Neural cell (in vitro differentiated cells): Measurements from ENCODE around the gene EYA4. TPM values are rescaled to one million over a fixed set of nuclear protein-coding genes. Genes with fewer than 3 reads are reported as not detected.

ENCODE experiments used
- H2AFZ ChIP-seq: fragments of 200-600, 300-800 bp; sonication (generic), shearing (Covaris generic); 2 replicates; pipeline ENCODE4 v1.6.0; 2014; ENCODE audit warnings: low read depth, mild to moderate bottlenecking, antibody characterized with exemption, low read length, moderate library complexity
- H3F3A ChIP-seq: fragments of 200-600 bp; shearing (Covaris generic); 2 replicates; pipeline ENCODE4 v1.6.1; 2016; ENCODE audit warnings: mild to moderate bottlenecking, moderate library complexity, mixed read lengths, antibody characterized with exemption, low read length; ENCODE audit not compliant: insufficient read depth, poor library complexity, severe bottlenecking
- H3K27ac ChIP-seq: fragments of 200-600, 300-800 bp; sonication (generic), shearing (Covaris generic); 2 replicates; pipeline ENCODE4 v1.5.1; 2014; ENCODE audit warnings: mild to moderate bottlenecking, low read length, moderate library complexity
- H3K27me3 ChIP-seq: fragments of 300-800, 200-600 bp; sonication (generic), shearing (Covaris generic); 2 replicates; pipeline ENCODE4 v1.6.0; 2014; ENCODE audit warnings: mild to moderate bottlenecking, low read depth, low read length, moderate library complexity; ENCODE audit not compliant: insufficient read depth
- H3K36me3 ChIP-seq: fragments of 300-800, 200-600 bp; sonication (generic), shearing (Covaris generic); 2 replicates; pipeline ENCODE4 v1.5.1; 2014; ENCODE audit warnings: mild to moderate bottlenecking, antibody characterized with exemption, low read length, moderate library complexity; ENCODE audit not compliant: insufficient read depth
- H3K4me2 ChIP-seq: fragments of 300-800, 200-600 bp; sonication (generic), shearing (Covaris generic); 2 replicates; pipeline ENCODE4 v1.6.0; 2014; ENCODE audit warnings: mild to moderate bottlenecking, low read length
- H3K4me3 ChIP-seq: fragments of 300-800, 200-600 bp; sonication (generic), shearing (Covaris generic); 2 replicates; pipeline ENCODE4 v1.5.1; 2014; ENCODE audit warnings: mild to moderate bottlenecking, low read length, moderate library complexity
- H3K79me2 ChIP-seq: fragments of 200-600 bp; shearing (Covaris generic); replicated peaks from 2 replicates; pipeline ENCODE4 v1.6.0; 2014; ENCODE audit warnings: mild to moderate bottlenecking, low read length, moderate library complexity; ENCODE audit not compliant: insufficient read depth
- H3K9ac ChIP-seq: fragments of 300-800, 200-600 bp; sonication (generic), shearing (Covaris generic); 2 replicates; pipeline ENCODE4 v1.6.1; 2016; ENCODE audit warnings: mild to moderate bottlenecking, low read length, mixed read lengths
- H3K9me2 ChIP-seq: fragments of 200-600 bp; shearing (Covaris generic); 2 replicates; pipeline ENCODE4 v1.6.1; 2016; ENCODE audit warnings: mild to moderate bottlenecking, low read length, mixed read lengths; ENCODE audit not compliant: insufficient read depth
- H3K9me3 ChIP-seq: fragments of 200-600, 300-800 bp; sonication (generic), shearing (Covaris generic); 2 replicates; pipeline ENCODE4 v1.6.1; 2016; ENCODE audit warnings: mild to moderate bottlenecking, mixed run types, low read length, moderate library complexity, mixed read lengths
- H4K20me1 ChIP-seq: fragments of 200-600 bp; shearing (Covaris generic); 2 replicates; pipeline ENCODE4 v1.6.1; 2016; ENCODE audit warnings: mild to moderate bottlenecking, mixed run types; ENCODE audit not compliant: insufficient read depth
- CTCF ChIP-seq: fragments of 450-650 bp; IDR thresholded peaks from 2 replicates; pipeline ENCODE4 v1.5.1; 2014; ENCODE audit warnings: antibody characterized with exemption, mild to moderate bottlenecking, moderate library complexity; ENCODE audit not compliant: poor library complexity, severe bottlenecking
- EP300 ChIP-seq: fragments of 450-650 bp; conservative IDR thresholded peaks from 2 replicates; pipeline ENCODE4 v1.6.1; 2014; ENCODE audit warnings: antibody characterized with exemption, mild to moderate bottlenecking, moderate library complexity; ENCODE audit not compliant: poor library complexity, severe bottlenecking
- EZH2 ChIP-seq: fragments of 200-600, 300-800 bp; shearing (Covaris generic), sonication (generic); IDR thresholded peaks from 2 replicates; pipeline ENCODE4 v1.6.1; 2014; ENCODE audit warnings: antibody characterized with exemption, low read length, borderline replicate concordance, mild to moderate bottlenecking; ENCODE audit not compliant: insufficient read depth, poor library complexity, severe bottlenecking
- MXI1 ChIP-seq: fragments of 450-650 bp; conservative IDR thresholded peaks from 2 replicates; pipeline ENCODE4 v1.6.1; 2014; ENCODE audit warnings: antibody characterized with exemption, mild to moderate bottlenecking; ENCODE audit not compliant: poor library complexity, severe bottlenecking
- POLR2AphosphoS5 ChIP-seq: IDR thresholded peaks from 2 replicates; pipeline ENCODE4 v1.6.1; 2012
- RAD21 ChIP-seq: fragments of 450-650 bp; conservative IDR thresholded peaks from 2 replicates; pipeline ENCODE4 v1.6.1; 2014; ENCODE audit warnings: antibody characterized with exemption, mild to moderate bottlenecking, moderate library complexity
- REST ChIP-seq: IDR thresholded peaks from 2 replicates; pipeline ENCODE4 v1.6.1; 2012; ENCODE audit warnings: borderline replicate concordance
- SMC3 ChIP-seq: fragments of 450-650 bp; conservative IDR thresholded peaks from 2 replicates; pipeline ENCODE4 v1.6.1; 2014; ENCODE audit warnings: antibody characterized with exemption, mild to moderate bottlenecking, moderate library complexity; ENCODE audit not compliant: poor library complexity
- TAF1 ChIP-seq: IDR thresholded peaks from 2 replicates; pipeline ENCODE4 v1.6.1; 2012; ENCODE audit warnings: low read depth
- polyA plus RNA-seq: library from polyadenylated mRNA; depleted of rRNA; stranded (reverse); fragments of >200 nt; gene quantifications from 2 replicates; pipeline ENCODE4 v1.2.3, GENCODE V29; 2014

The EYA4 gene
- polyA plus RNA-seq, 1 donor from 2014 or later: 2.6 TPM

DNA sequence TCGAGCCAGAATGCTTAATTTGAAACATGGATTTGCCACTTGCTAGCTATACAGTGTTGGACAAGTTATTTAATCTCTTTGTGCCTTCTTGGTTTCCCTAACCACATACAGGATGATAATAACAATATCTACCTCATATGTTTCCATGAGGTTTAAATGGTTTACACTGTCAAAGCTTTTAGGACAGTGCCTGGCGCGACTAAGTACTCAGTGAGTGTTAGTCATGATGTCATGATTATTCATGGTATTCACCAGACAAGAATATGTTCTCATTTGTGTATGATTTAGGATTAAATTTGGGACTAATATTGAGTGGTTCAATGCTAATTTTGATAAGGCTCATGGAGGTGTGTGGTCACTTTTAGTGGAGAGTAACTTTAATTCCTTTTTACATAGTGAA is 167.4 kb downstream of the EYA4 start:
- Histone ChIP-seq H3K4me2 (no peak overlapping the region), H3F3A (no peaks in the 10 kb centered on the region), H3K79me2 (no peaks in the 10 kb centered on the region), H3K27ac (no peak overlapping the region), H3K9ac (no peak overlapping the region), H3K9me2 (no peaks in the 10 kb centered on the region), H4K20me1 (no peaks in the 10 kb centered on the region), H3K27me3 (no peaks in the 10 kb centered on the region), H3K36me3 (no peaks in the 10 kb centered on the region), H2AFZ (no peak overlapping the region), H3K9me3 (no peaks in the 10 kb centered on the region), H3K4me3 (no peak overlapping the region)
- TF ChIP-seq SMC3 (no peak), REST (no peak), MXI1 (no peak), EP300 (no peak), CTCF (no peak), POLR2AphosphoS5 (no peak), RAD21 (no peak), TAF1 (no peak), EZH2 (no peak)

DNA sequence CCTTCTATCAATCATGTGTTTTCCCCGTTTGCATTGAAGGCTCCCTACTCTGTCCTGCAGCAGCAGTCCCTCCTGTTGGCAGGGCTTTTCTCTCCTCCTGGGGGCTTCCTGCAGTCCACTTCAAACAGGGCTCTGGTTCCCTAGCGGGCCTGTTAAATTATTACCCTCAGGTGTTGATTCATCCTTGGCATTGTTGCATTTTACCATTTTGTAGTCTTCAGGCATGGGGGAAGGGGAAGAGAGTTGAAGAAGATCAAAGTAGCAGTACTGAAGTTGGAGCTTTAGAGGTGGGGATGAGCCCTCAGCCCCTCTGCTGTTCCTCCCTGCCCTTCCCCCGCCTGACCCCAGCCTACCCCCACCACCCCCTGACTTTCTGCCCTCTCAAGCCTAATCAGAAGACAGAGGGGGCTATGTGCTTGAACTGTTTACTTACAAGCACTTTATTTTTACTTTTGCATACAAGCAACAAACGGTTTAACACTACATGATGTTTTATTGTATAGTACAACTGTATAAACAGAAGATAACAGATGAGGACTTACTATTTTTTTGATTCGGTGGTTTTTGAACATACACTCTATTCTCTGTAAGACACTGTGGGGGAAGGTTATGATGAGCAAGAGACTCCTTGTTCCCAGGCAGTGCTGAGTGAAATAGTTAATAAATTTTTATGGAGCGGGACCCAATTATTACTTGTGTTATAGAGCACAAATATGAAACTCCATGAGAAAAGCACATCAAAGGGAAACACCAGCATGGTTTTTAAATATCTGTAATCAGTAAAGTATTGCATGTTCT is 169.7 kb downstream of the EYA4 start:
- H3K4me2 ChIP-seq: no peak overlapping the region
- no peak overlapping the region for H3K4me3 ChIP-seq
- no peaks in the 10 kb centered on the region for H4K20me1 ChIP-seq

More for the DNA sequence above, 169.7 kb downstream of the EYA4 start:
- TF ChIP-seq MXI1: no peak
- no peak for TF ChIP-seq RAD21
- no peak for TF ChIP-seq SMC3
- no peak for TF ChIP-seq POLR2AphosphoS5
- no peak for TF ChIP-seq REST
- no peak for TF ChIP-seq EZH2
- no peak for TF ChIP-seq TAF1
- Histone ChIP-seq H3K36me3 (no peaks in the 10 kb centered on the region), H3K79me2 (no peaks in the 10 kb centered on the region), H3K9me3 (no peaks in the 10 kb centered on the region), H3K9me2 (no peaks in the 10 kb centered on the region), H3K27ac (no peak overlapping the region), H3F3A (no peaks in the 10 kb centered on the region), H3K9ac (no peak overlapping the region), H2AFZ (no peak overlapping the region), H3K27me3 (no peaks in the 10 kb centered on the region)
